ENCODE measurements around the gene TSPYL2.

TSPYL2 gene

DNA sequence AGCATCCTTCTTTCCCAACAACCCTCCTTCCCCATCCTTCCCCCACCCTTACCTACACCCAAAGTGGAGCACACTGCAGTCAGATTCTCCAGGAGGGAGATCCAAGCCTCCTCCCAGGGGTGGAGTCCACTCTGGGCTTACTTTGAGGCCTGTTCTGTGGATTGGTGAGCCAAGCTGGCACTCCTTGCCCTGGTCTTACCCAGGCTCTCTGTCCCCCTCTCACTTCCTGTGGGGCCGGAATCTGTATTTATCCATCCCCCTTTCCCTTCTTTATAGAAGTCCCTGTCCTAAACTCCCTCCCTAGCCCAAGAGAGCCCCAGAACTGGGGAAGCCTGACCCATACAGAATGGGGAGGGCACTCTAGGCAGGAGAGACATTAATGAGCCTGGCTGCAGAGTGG, 3.2 kb upstream of the TSPYL2 start:
- Histone ChIP-seq H3K27me3 (ENCODE audit: control insufficient read depth, insufficient read depth, low read length, poor library complexity, severe bottlenecking) (no peaks in the 10 kb centered on the region), H3K27ac (ENCODE audit: insufficient read depth, low read depth, low read length, poor library complexity, severe bottlenecking) (no peak overlapping the region), H3K9me3 (ENCODE audit: control insufficient read depth, low read length) (no peaks in the 10 kb centered on the region), H3K4me1 (ENCODE audit: control insufficient read depth, insufficient read depth, low read length) (peaks cover 11% of the 10 kb centered on the region), H3K36me3 (ENCODE audit: control insufficient read depth, insufficient read depth, low read length) (peaks cover 4% of the 10 kb centered on the region), H3K4me3 (ENCODE audit: insufficient read depth, low read depth, low read length) (no peak overlapping the region)
- 86 to 100% methylated on average over 1 of the region's 1 CpG for WGBS, 2 experiments

DNA sequence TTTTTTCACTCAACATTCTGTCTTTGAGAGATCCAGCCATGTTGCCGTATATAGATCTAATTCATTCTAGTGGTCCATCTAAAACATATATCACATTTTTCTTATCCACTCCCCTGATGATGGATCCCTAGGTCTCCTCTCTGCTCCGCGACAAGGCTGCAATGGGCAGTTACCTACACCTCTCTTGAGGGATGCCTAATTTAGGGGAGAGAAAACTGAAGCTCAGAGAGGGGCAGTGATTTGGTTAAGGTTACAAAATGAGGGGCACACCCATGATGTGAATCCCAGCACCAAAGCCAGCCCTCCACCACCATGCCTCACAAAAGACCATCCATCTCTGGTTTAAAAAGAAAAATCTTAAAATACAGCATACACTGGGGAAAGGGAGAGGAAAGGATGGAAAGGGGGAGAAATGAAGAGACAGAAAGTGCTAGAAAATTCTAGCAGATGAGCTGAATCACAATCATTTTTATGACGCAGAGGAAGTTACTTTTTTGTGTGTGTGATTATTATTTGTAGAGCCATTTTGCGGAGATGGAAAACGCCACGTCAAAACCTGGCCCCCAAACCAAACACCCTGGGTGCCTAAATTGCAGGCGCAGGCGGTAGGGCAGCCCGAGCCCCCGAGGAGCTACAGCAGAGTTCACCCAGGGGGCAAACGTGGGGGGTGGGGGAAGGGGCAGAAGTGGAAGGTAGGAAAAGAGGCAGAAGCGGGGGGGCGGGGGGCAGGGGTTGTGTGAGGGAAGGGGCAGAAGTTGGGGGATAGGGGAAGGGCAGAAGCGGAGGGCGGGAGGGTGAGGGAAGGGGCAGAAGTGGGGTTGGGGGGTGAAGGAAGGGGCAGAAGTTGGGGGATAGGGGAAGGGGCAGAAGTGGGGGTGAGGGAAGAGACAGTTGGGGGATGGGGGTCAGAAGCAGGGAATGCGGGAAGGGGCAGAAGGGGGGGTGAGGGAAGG, 1.3 kb upstream of the TSPYL2 start:
- WGBS, 2 experiments: 15 to 39% methylated on average over 6 to 14 of the region's 17 CpGs
- Histone ChIP-seq H3K4me3 (ENCODE audit: insufficient read depth, low read depth, low read length) (peak overlapping the region; percentile 4), H3K27ac (ENCODE audit: insufficient read depth, low read depth, low read length, poor library complexity, severe bottlenecking) (peak overlapping the region; percentile 77)

GRCh38 chrX:53082773-53083616, 828 bp downstream of the TSPYL2 start:
- 7% methylated on average over 31 of the region's 31 CpGs for WGBS, 2 experiments

More for the DNA sequence above, 1.3 kb upstream of the TSPYL2 start:
- H3K4me1 ChIP-seq (ENCODE audit: control insufficient read depth, insufficient read depth, low read length): peaks cover 15% of the 10 kb centered on the region
- H3K36me3 ChIP-seq (ENCODE audit: control insufficient read depth, insufficient read depth, low read length): peaks cover 16% of the 10 kb centered on the region
- no peaks in the 10 kb centered on the region for H3K27me3 ChIP-seq (ENCODE audit: control insufficient read depth, insufficient read depth, low read length, poor library complexity, severe bottlenecking)
- H3K9me3 ChIP-seq (ENCODE audit: control insufficient read depth, low read length): no peaks in the 10 kb centered on the region

GRCh38 chrX:53084043-53084570, 1.9 kb downstream of the TSPYL2 start:
- Histone ChIP-seq H3K4me1 (ENCODE audit: control insufficient read depth, insufficient read depth, low read length) (peaks cover 15% of the 10 kb centered on the region), H3K9me3 (ENCODE audit: control insufficient read depth, low read length) (no peaks in the 10 kb centered on the region), H3K36me3 (ENCODE audit: control insufficient read depth, insufficient read depth, low read length) (peaks cover 15% of the 10 kb centered on the region), H3K4me3 (ENCODE audit: insufficient read depth, low read depth, low read length) (peak overlapping the region; percentile 76), H3K27me3 (ENCODE audit: control insufficient read depth, insufficient read depth, low read length, poor library complexity, severe bottlenecking) (no peaks in the 10 kb centered on the region), H3K27ac (ENCODE audit: insufficient read depth, low read depth, low read length, poor library complexity, severe bottlenecking) (no peak overlapping the region)
- 92 to 95% methylated on average over 3 to 4 of the region's 4 CpGs for WGBS, 2 experiments

More at GRCh38 chrX:53082773-53083616, 828 bp downstream of the TSPYL2 start:
- no peaks in the 10 kb centered on the region for H3K27me3 ChIP-seq (ENCODE audit: control insufficient read depth, insufficient read depth, low read length, poor library complexity, severe bottlenecking)
- no peaks in the 10 kb centered on the region for H3K9me3 ChIP-seq (ENCODE audit: control insufficient read depth, low read length)
- H3K4me3 ChIP-seq (ENCODE audit: insufficient read depth, low read depth, low read length): peak overlapping the region; percentile 76
- H3K27ac ChIP-seq (ENCODE audit: insufficient read depth, low read depth, low read length, poor library complexity, severe bottlenecking): no peak overlapping the region
- peaks cover 15% of the 10 kb centered on the region for H3K4me1 ChIP-seq (ENCODE audit: control insufficient read depth, insufficient read depth, low read length)
- H3K36me3 ChIP-seq (ENCODE audit: control insufficient read depth, insufficient read depth, low read length): peaks cover 15% of the 10 kb centered on the region

GRCh38 chrX:53084863-53085262, 2.7 kb downstream of the TSPYL2 start:
- Histone ChIP-seq H3K27ac (ENCODE audit: insufficient read depth, low read depth, low read length, poor library complexity, severe bottlenecking) (no peak overlapping the region), H3K27me3 (ENCODE audit: control insufficient read depth, insufficient read depth, low read length, poor library complexity, severe bottlenecking) (no peaks in the 10 kb centered on the region), H3K4me1 (ENCODE audit: control insufficient read depth, insufficient read depth, low read length) (peaks cover 12% of the 10 kb centered on the region), H3K9me3 (ENCODE audit: control insufficient read depth, low read length) (no peaks in the 10 kb centered on the region), H3K4me3 (ENCODE audit: insufficient read depth, low read depth, low read length) (no peak overlapping the region), H3K36me3 (ENCODE audit: control insufficient read depth, insufficient read depth, low read length) (peaks cover 15% of the 10 kb centered on the region)
- WGBS, 2 experiments: 94 to 95% methylated on average over 8 to 9 of the region's 9 CpGs

- 95 to 97% methylated on average over 17 of the region's 17 CpGs for WGBS, 2 experiments
- H3K27me3 ChIP-seq (ENCODE audit: control insufficient read depth, insufficient read depth, low read length, poor library complexity, severe bottlenecking): no peaks in the 10 kb centered on the region
- no peaks in the 10 kb centered on the region for H3K9me3 ChIP-seq (ENCODE audit: control insufficient read depth, low read length)
- H3K4me1 ChIP-seq (ENCODE audit: control insufficient read depth, insufficient read depth, low read length): peaks cover 4% of the 10 kb centered on the region
- no peak overlapping the region for H3K27ac ChIP-seq (ENCODE audit: insufficient read depth, low read depth, low read length, poor library complexity, severe bottlenecking)
- H3K36me3 ChIP-seq (ENCODE audit: control insufficient read depth, insufficient read depth, low read length): peaks cover 15% of the 10 kb centered on the region
- H3K4me3 ChIP-seq (ENCODE audit: insufficient read depth, low read depth, low read length): no peak overlapping the region
These were observed 3.6 kb downstream of the TSPYL2 start for GRCh38 chrX:53085661-53086229.

DNA sequence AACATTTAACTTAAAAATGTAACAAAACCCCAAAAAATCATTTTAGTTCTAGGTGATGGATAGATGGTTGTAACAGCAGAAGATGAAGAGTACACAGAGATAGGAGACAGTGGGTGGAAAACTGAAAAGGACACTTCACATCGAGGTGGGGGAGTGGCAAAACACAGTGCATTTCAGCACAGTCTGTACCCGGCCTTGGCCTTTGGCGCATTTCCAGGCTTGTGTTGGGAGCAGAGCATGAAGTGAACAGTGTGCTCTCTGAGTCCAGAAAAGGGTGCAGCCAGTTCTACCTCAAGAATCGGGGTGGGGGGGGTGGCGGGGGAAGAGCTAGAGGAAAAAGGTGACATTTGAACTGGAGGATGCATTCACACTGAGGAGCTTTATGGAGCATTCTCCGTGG, 4.3 kb downstream of the TSPYL2 start:
- peaks cover 4% of the 10 kb centered on the region for H3K4me1 ChIP-seq (ENCODE audit: control insufficient read depth, insufficient read depth, low read length)
- 93 to 95% methylated on average over 6 of the region's 6 CpGs for WGBS, 2 experiments
- no peaks in the 10 kb centered on the region for H3K27me3 ChIP-seq (ENCODE audit: control insufficient read depth, insufficient read depth, low read length, poor library complexity, severe bottlenecking)
- H3K36me3 ChIP-seq (ENCODE audit: control insufficient read depth, insufficient read depth, low read length): peaks cover 15% of the 10 kb centered on the region
- no peaks in the 10 kb centered on the region for H3K9me3 ChIP-seq (ENCODE audit: control insufficient read depth, low read length)
- H3K4me3 ChIP-seq (ENCODE audit: insufficient read depth, low read depth, low read length): no peak overlapping the region
- no peak overlapping the region for H3K27ac ChIP-seq (ENCODE audit: insufficient read depth, low read depth, low read length, poor library complexity, severe bottlenecking)

- H3K9me3 ChIP-seq (ENCODE audit: control insufficient read depth, low read length): no peaks in the 10 kb centered on the region
- no peak overlapping the region for H3K27ac ChIP-seq (ENCODE audit: insufficient read depth, low read depth, low read length, poor library complexity, severe bottlenecking)
- peaks cover 15% of the 10 kb centered on the region for H3K36me3 ChIP-seq (ENCODE audit: control insufficient read depth, insufficient read depth, low read length)
- H3K27me3 ChIP-seq (ENCODE audit: control insufficient read depth, insufficient read depth, low read length, poor library complexity, severe bottlenecking): no peaks in the 10 kb centered on the region
- WGBS, 2 experiments: 80 to 90% methylated on average over 3 of the region's 3 CpGs
- no peak overlapping the region for H3K4me3 ChIP-seq (ENCODE audit: insufficient read depth, low read depth, low read length)
- peaks cover 4% of the 10 kb centered on the region for H3K4me1 ChIP-seq (ENCODE audit: control insufficient read depth, insufficient read depth, low read length)
These were observed 5.2 kb downstream of the TSPYL2 start for GRCh38 chrX:53087388-53087831.

DNA sequence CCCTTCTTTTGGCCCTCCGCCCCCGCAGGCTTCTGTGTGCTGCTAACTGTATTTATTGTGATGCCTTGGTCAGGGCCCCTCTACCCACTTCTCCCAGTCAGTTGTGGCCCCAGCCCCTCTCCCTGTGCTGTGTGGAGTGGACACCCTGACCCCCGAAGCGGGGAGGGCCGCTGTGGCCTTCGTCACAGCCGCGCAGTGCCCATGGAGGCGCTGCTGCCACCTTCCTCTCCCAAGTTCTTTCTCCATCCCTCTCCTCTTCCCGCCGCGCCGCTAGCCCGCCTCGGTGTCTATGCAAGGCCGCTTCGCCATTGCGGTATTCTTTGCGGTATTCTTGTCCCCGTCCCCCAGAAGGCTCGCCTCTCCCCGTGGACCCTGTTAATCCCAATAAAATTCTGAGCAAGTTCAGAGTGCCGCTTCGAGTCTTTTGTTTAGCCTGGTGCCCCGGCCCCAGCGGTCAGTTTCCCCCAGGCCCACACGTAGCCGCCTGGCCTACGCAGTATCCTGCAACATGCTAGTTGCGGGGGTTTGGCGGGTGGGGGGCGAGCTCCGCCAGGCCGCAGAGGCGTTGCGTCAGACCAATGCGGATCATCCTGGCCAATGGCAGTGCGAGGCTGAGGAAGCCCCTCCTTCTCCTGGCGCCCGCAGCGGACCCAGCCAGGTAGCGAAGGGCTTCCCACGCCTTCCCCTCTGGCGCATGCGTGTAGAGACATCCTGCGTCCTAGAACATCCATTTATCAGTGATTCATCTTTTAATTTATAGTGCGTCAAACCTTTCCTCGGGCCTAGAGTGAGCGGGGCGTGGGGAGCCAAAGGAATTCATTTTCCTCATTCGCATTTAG, 6.2 kb downstream of the TSPYL2 start:
- H3K9me3 ChIP-seq (ENCODE audit: control insufficient read depth, low read length): no peaks in the 10 kb centered on the region
- WGBS, 2 experiments: 27 to 28% methylated on average over 50 of the region's 51 CpGs
- H3K27me3 ChIP-seq (ENCODE audit: control insufficient read depth, insufficient read depth, low read length, poor library complexity, severe bottlenecking): no peaks in the 10 kb centered on the region
- H3K36me3 ChIP-seq (ENCODE audit: control insufficient read depth, insufficient read depth, low read length): peaks cover 15% of the 10 kb centered on the region
- peak overlapping the region; percentile 36 for H3K4me3 ChIP-seq (ENCODE audit: insufficient read depth, low read depth, low read length)
- peaks cover 4% of the 10 kb centered on the region for H3K4me1 ChIP-seq (ENCODE audit: control insufficient read depth, insufficient read depth, low read length)
- no peak overlapping the region for H3K27ac ChIP-seq (ENCODE audit: insufficient read depth, low read depth, low read length, poor library complexity, severe bottlenecking)
